ENCODE data around the gene FAF1.

FAF1 gene

GRCh38 chr1:50667710-50668356, 292.2 kb downstream of the FAF1 start:
- Histone ChIP-seq H3K27me3 (ENCODE audit: control insufficient read depth, insufficient read depth, low read length) (no peaks in the 10 kb centered on the region), H3K36me3 (ENCODE audit: control insufficient read depth, insufficient read depth, low read length) (no peaks in the 10 kb centered on the region), H3K4me3 (ENCODE audit: low read length) (no peak overlapping the region), H3K9ac (ENCODE audit: low read length) (no peak overlapping the region), H3K4me1 (ENCODE audit: control insufficient read depth, insufficient read depth, low read length) (peaks cover 6% of the 10 kb centered on the region), H3K27ac (ENCODE audit: low read depth, low read length) (no peak overlapping the region)

GRCh38 chr1:50667272-50667671, 292.8 kb downstream of the FAF1 start:
- Histone ChIP-seq H3K9ac (ENCODE audit: low read length) (no peak overlapping the region), H3K4me1 (ENCODE audit: control insufficient read depth, insufficient read depth, low read length) (peaks cover 6% of the 10 kb centered on the region), H3K27me3 (ENCODE audit: control insufficient read depth, insufficient read depth, low read length) (no peaks in the 10 kb centered on the region), H3K4me3 (ENCODE audit: low read length) (no peak overlapping the region), H3K27ac (ENCODE audit: low read depth, low read length) (no peak overlapping the region), H3K36me3 (ENCODE audit: control insufficient read depth, insufficient read depth, low read length) (no peaks in the 10 kb centered on the region)

GRCh38 chr1:50666849-50667248, 293.2 kb downstream of the FAF1 start:
- H3K27ac ChIP-seq (ENCODE audit: low read depth, low read length), result no peak overlapping the region

GRCh38 chr1:50665413-50665812, 294.7 kb downstream of the FAF1 start:
- no peak overlapping the region for H3K4me3 ChIP-seq (ENCODE audit: low read length)
- H3K9ac ChIP-seq (ENCODE audit: low read length), result no peak overlapping the region
- H3K27me3 ChIP-seq (ENCODE audit: control insufficient read depth, insufficient read depth, low read length), result no peaks in the 10 kb centered on the region
- H3K4me1 ChIP-seq (ENCODE audit: control insufficient read depth, insufficient read depth, low read length), result peaks cover 6% of the 10 kb centered on the region
- no peak overlapping the region for H3K27ac ChIP-seq (ENCODE audit: low read depth, low read length)
- H3K36me3 ChIP-seq (ENCODE audit: control insufficient read depth, insufficient read depth, low read length), result no peaks in the 10 kb centered on the region

More at GRCh38 chr1:50666849-50667248, 293.2 kb downstream of the FAF1 start:
- Histone ChIP-seq H3K27me3 (ENCODE audit: control insufficient read depth, insufficient read depth, low read length) (no peaks in the 10 kb centered on the region), H3K36me3 (ENCODE audit: control insufficient read depth, insufficient read depth, low read length) (no peaks in the 10 kb centered on the region), H3K4me3 (ENCODE audit: low read length) (no peak overlapping the region), H3K9ac (ENCODE audit: low read length) (no peak overlapping the region), H3K4me1 (ENCODE audit: control insufficient read depth, insufficient read depth, low read length) (peaks cover 6% of the 10 kb centered on the region)

GRCh38 chr1:50661626-50662025, 298.4 kb downstream of the FAF1 start:
- H3K4me3 ChIP-seq (ENCODE audit: low read length), result no peak overlapping the region
- no peaks in the 10 kb centered on the region for H3K36me3 ChIP-seq (ENCODE audit: control insufficient read depth, insufficient read depth, low read length)
- no peak overlapping the region for H3K27ac ChIP-seq (ENCODE audit: low read depth, low read length)
- H3K4me1 ChIP-seq (ENCODE audit: control insufficient read depth, insufficient read depth, low read length), result peaks cover 6% of the 10 kb centered on the region
- no peaks in the 10 kb centered on the region for H3K27me3 ChIP-seq (ENCODE audit: control insufficient read depth, insufficient read depth, low read length)
- no peak overlapping the region for H3K9ac ChIP-seq (ENCODE audit: low read length)

- Histone ChIP-seq H3K4me1 (ENCODE audit: control insufficient read depth, insufficient read depth, low read length) (no peaks in the 10 kb centered on the region), H3K27me3 (ENCODE audit: control insufficient read depth, insufficient read depth, low read length) (no peaks in the 10 kb centered on the region), H3K27ac (ENCODE audit: low read depth, low read length) (no peak overlapping the region), H3K36me3 (ENCODE audit: control insufficient read depth, insufficient read depth, low read length) (no peaks in the 10 kb centered on the region), H3K4me3 (ENCODE audit: low read length) (no peak overlapping the region), H3K9ac (ENCODE audit: low read length) (no peak overlapping the region)
Measured at GRCh38 chr1:50659107-50659662, 300.9 kb downstream of the FAF1 start.

GRCh38 chr1:50658459-50659076, 301.5 kb downstream of the FAF1 start:
- Histone ChIP-seq H3K4me1 (ENCODE audit: control insufficient read depth, insufficient read depth, low read length) (no peaks in the 10 kb centered on the region), H3K9ac (ENCODE audit: low read length) (no peak overlapping the region), H3K27me3 (ENCODE audit: control insufficient read depth, insufficient read depth, low read length) (no peaks in the 10 kb centered on the region), H3K4me3 (ENCODE audit: low read length) (no peak overlapping the region), H3K36me3 (ENCODE audit: control insufficient read depth, insufficient read depth, low read length) (no peaks in the 10 kb centered on the region), H3K27ac (ENCODE audit: low read depth, low read length) (no peak overlapping the region)

- H3K9ac ChIP-seq (ENCODE audit: low read length), result no peak overlapping the region
- H3K27ac ChIP-seq (ENCODE audit: low read depth, low read length), result no peak overlapping the region
- H3K36me3 ChIP-seq (ENCODE audit: control insufficient read depth, insufficient read depth, low read length), result no peaks in the 10 kb centered on the region
- no peaks in the 10 kb centered on the region for H3K4me1 ChIP-seq (ENCODE audit: control insufficient read depth, insufficient read depth, low read length)
- H3K27me3 ChIP-seq (ENCODE audit: control insufficient read depth, insufficient read depth, low read length), result no peaks in the 10 kb centered on the region
- H3K4me3 ChIP-seq (ENCODE audit: low read length), result no peak overlapping the region
Measured at GRCh38 chr1:50656931-50657330, 303.1 kb downstream of the FAF1 start.

GRCh38 chr1:50651476-50652263, 308.4 kb downstream of the FAF1 start:
- Histone ChIP-seq H3K36me3 (ENCODE audit: control insufficient read depth, insufficient read depth, low read length) (no peaks in the 10 kb centered on the region), H3K27ac (ENCODE audit: low read depth, low read length) (no peak overlapping the region), H3K4me3 (ENCODE audit: low read length) (no peak overlapping the region), H3K9ac (ENCODE audit: low read length) (no peak overlapping the region), H3K4me1 (ENCODE audit: control insufficient read depth, insufficient read depth, low read length) (no peaks in the 10 kb centered on the region), H3K27me3 (ENCODE audit: control insufficient read depth, insufficient read depth, low read length) (no peaks in the 10 kb centered on the region)

GRCh38 chr1:50646526-50646925, 313.5 kb downstream of the FAF1 start:
- no peaks in the 10 kb centered on the region for H3K36me3 ChIP-seq (ENCODE audit: control insufficient read depth, insufficient read depth, low read length)
- H3K27me3 ChIP-seq (ENCODE audit: control insufficient read depth, insufficient read depth, low read length), result no peaks in the 10 kb centered on the region
- H3K4me1 ChIP-seq (ENCODE audit: control insufficient read depth, insufficient read depth, low read length), result peaks cover 5% of the 10 kb centered on the region
- no peak overlapping the region for H3K4me3 ChIP-seq (ENCODE audit: low read length)
- no peak overlapping the region for H3K27ac ChIP-seq (ENCODE audit: low read depth, low read length)
- no peak overlapping the region for H3K9ac ChIP-seq (ENCODE audit: low read length)

GRCh38 chr1:50645139-50645538, 314.9 kb downstream of the FAF1 start:
- peak overlapping the region; percentile 12 for H3K27ac ChIP-seq (ENCODE audit: low read depth, low read length)
- H3K4me3 ChIP-seq (ENCODE audit: low read length), result no peak overlapping the region

GRCh38 chr1:50644447-50645105, 315.5 kb downstream of the FAF1 start:
- Histone ChIP-seq H3K9ac (ENCODE audit: low read length) (no peak overlapping the region), H3K4me1 (ENCODE audit: control insufficient read depth, insufficient read depth, low read length) (peaks cover 5% of the 10 kb centered on the region), H3K4me3 (ENCODE audit: low read length) (no peak overlapping the region), H3K36me3 (ENCODE audit: control insufficient read depth, insufficient read depth, low read length) (no peaks in the 10 kb centered on the region), H3K27ac (ENCODE audit: low read depth, low read length) (peak overlapping the region; percentile 28), H3K27me3 (ENCODE audit: control insufficient read depth, insufficient read depth, low read length) (no peaks in the 10 kb centered on the region)

More at GRCh38 chr1:50645139-50645538, 314.9 kb downstream of the FAF1 start:
- H3K36me3 ChIP-seq (ENCODE audit: control insufficient read depth, insufficient read depth, low read length), result no peaks in the 10 kb centered on the region
- H3K27me3 ChIP-seq (ENCODE audit: control insufficient read depth, insufficient read depth, low read length), result no peaks in the 10 kb centered on the region
- peaks cover 5% of the 10 kb centered on the region for H3K4me1 ChIP-seq (ENCODE audit: control insufficient read depth, insufficient read depth, low read length)
- no peak overlapping the region for H3K9ac ChIP-seq (ENCODE audit: low read length)
